ENCODE data around the gene CLTB.

DNA sequence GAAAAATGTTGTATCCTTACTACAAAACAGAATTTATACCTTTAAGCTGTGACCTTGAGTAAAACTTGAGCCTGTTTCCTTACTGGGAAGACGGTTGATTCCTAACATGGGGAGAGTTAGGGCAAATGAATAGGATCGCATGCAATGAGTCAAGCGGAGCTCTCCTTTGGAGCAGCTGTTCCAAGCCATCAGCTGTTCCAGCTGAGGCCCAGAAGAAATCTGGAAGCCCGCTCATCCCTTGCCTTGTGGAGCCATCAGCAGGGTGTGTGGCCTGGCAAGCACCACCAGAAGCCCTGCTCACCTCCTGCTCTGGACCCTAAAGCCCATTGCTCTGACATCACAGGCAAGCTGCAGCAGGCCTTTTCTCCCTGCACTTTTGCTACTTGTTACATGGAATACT, 62.8 kb downstream of the CLTB start:
- TF ChIP-seq TAF1 (conservative IDR thresholded peaks at IDR 0.05) = no peak
- TF ChIP-seq, protein P1, sequence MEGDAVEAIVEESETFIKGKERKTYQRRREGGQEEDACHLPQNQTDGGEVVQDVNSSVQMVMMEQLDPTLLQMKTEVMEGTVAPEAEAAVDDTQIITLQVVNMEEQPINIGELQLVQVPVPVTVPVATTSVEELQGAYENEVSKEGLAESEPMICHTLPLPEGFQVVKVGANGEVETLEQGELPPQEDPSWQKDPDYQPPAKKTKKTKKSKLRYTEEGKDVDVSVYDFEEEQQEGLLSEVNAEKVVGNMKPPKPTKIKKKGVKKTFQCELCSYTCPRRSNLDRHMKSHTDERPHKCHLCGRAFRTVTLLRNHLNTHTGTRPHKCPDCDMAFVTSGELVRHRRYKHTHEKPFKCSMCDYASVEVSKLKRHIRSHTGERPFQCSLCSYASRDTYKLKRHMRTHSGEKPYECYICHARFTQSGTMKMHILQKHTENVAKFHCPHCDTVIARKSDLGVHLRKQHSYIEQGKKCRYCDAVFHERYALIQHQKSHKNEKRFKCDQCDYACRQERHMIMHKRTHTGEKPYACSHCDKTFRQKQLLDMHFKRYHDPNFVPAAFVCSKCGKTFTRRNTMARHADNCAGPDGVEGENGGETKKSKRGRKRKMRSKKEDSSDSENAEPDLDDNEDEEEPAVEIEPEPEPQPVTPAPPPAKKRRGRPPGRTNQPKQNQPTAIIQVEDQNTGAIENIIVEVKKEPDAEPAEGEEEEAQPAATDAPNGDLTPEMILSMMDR (IDR thresholded peaks at IDR 0.05; ENCODE audit: low read depth, low read length, missing input control) = no peak
- TF ChIP-seq, protein P2, sequence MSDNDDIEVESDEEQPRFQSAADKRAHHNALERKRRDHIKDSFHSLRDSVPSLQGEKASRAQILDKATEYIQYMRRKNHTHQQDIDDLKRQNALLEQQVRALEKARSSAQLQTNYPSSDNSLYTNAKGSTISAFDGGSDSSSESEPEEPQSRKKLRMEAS (IDR thresholded peaks at IDR 0.05) = no peak

Measured in liver (tissue), 3 donors.